HepG2 (cell line): ENCODE data around the gene FXYD6.

ENCODE experiments used
- BHLHE40 ChIP-seq: IDR thresholded peaks from 2 replicates; pipeline ENCODE4 v1.6.1; 2011; ENCODE audit warnings: low read length, improper control_type of control experiment
- CREB1 ChIP-seq, 2 experiments: fragments of 450-650 bp in 1 of 2; IDR thresholded peaks; 2 replicates each; pipeline ENCODE4 v1.6.1; 2016 to 2017; ENCODE audit warnings: control low read depth in 1 of 2, mild to moderate bottlenecking in 1 of 2, missing compliant biosample characterization in 1 of 2, missing genetic modification characterization in 1 of 2
- CTCF ChIP-seq: sonication (generic); formaldehyde crosslinking; IDR thresholded peaks from 2 replicates; pipeline ENCODE4 v1.5.0; 2020; ENCODE audit warnings: mild to moderate bottlenecking, missing genetic modification reagents, moderate library complexity
- ETV6 ChIP-seq: sonication (generic); formaldehyde crosslinking; conservative IDR thresholded peaks from 2 replicates; pipeline ENCODE4 v1.4.0; 2020; ENCODE audit warnings: missing genetic modification reagents
- MAX ChIP-seq: IDR thresholded peaks from 2 replicates; pipeline ENCODE4 v1.6.1; 2012; ENCODE audit warnings: inconsistent platforms
- MZF1 ChIP-seq: sonication (generic); formaldehyde crosslinking; IDR thresholded peaks from 2 replicates; pipeline ENCODE4 v1.8.1; 2023; ENCODE audit warnings: mild to moderate bottlenecking, missing genetic modification reagents, borderline replicate concordance
- SIN3A ChIP-seq: IDR thresholded peaks from 2 replicates; pipeline ENCODE4 v1.6.1; 2011; ENCODE audit warnings: low read depth, mild to moderate bottlenecking, control low read depth, low read length, borderline replicate concordance
- SNAPC5 ChIP-seq: sonication (generic); formaldehyde crosslinking; IDR thresholded peaks from 2 replicates; pipeline ENCODE4 v1.8.1; 2023; ENCODE audit warnings: mild to moderate bottlenecking, missing genetic modification reagents, borderline replicate concordance

- TF ChIP-seq CTCF (CRISPR knock-in tag), result no peak
- no peak for TF ChIP-seq SNAPC5 (CRISPR knock-in tag)
- TF ChIP-seq MZF1 (CRISPR knock-in tag), result no peak
- no peak for TF ChIP-seq ETV6 (CRISPR knock-in tag)
- no peak for TF ChIP-seq BHLHE40
- TF ChIP-seq MAX, result no peak
- no peak for TF ChIP-seq SIN3A
- no peak for TF ChIP-seq CREB1 (IDR thresholded peaks at IDR 0.05)
- no peak for TF ChIP-seq CREB1 (CRISPR knock-in tag; IDR thresholded peaks at IDR 0.05)
Observed at GRCh38 chr11:117860139-117860538, 16.3 kb downstream of the FXYD6 start.
